SU-DHL-6 (cell line): ENCODE results near the gene GPR141.

Experiments used
- H2AFZ ChIP-seq: fragments of 200-600 bp; sonication (generic); 2 replicates; pipeline ENCODE4 v1.6.1; 2014; ENCODE audit warnings: low read depth, mild to moderate bottlenecking, moderate library complexity, mixed read lengths, antibody characterized with exemption, low read length; ENCODE audit not compliant: severe bottlenecking
- H3F3A ChIP-seq: fragments of 200-600 bp; shearing (Covaris generic); 2 replicates; pipeline ENCODE4 v1.6.0; 2016; ENCODE audit warnings: antibody characterized with exemption, mild to moderate bottlenecking; ENCODE audit not compliant: insufficient read depth
- H3K27ac ChIP-seq: fragments of 200-600 bp; sonication (generic); 2 replicates; pipeline ENCODE4 v1.5.1; 2016; ENCODE audit warnings: low read depth, mild to moderate bottlenecking, low read length, moderate library complexity, mixed read lengths
- H3K27me3 ChIP-seq: fragments of 200-600 bp; sonication (generic), shearing (Covaris generic); 2 replicates; pipeline ENCODE4 v1.6.0; 2014; ENCODE audit warnings: mild to moderate bottlenecking, low read length
- H3K36me3 ChIP-seq: fragments of 200-600 bp; sonication (generic); 2 replicates; pipeline ENCODE4 v1.6.1; 2014; ENCODE audit warnings: mild to moderate bottlenecking, low read length, mixed read lengths
- H3K4me2 ChIP-seq: fragments of 300-600, 200-600 bp; shearing (Covaris generic), sonication (generic); 2 replicates; pipeline ENCODE4 v1.6.0; 2014; ENCODE audit warnings: low read length, low read depth, mild to moderate bottlenecking; ENCODE audit not compliant: poor library complexity, severe bottlenecking
- H3K4me3 ChIP-seq: fragments of 200-600 bp; sonication (generic); 2 replicates; pipeline ENCODE4 v1.5.1; 2014; ENCODE audit warnings: antibody characterized with exemption, low read length, mild to moderate bottlenecking, mixed read lengths; ENCODE audit not compliant: insufficient read depth, poor library complexity, severe bottlenecking
- H3K79me2 ChIP-seq: fragments of 200-600 bp; sonication (generic); 2 replicates; pipeline ENCODE4 v1.6.1; 2014; ENCODE audit warnings: mild to moderate bottlenecking, low read length, moderate library complexity; ENCODE audit not compliant: insufficient read depth
- H3K9ac ChIP-seq: fragments of 200-600 bp; sonication (generic); 2 replicates; pipeline ENCODE4 v1.7.0; 2014; ENCODE audit warnings: mild to moderate bottlenecking, low read length
- H3K9me2 ChIP-seq: fragments of 200-600 bp; sonication (generic); replicated peaks from 2 replicates; pipeline ENCODE4 v1.6.1; 2014; ENCODE audit warnings: low read length; ENCODE audit not compliant: insufficient read depth
- H3K9me3 ChIP-seq: fragments of 200-600 bp; sonication (generic); 2 replicates; pipeline ENCODE4 v1.6.1; 2014; ENCODE audit warnings: low read length, mixed read lengths; ENCODE audit not compliant: insufficient read depth
- H4K20me1 ChIP-seq: fragments of 200-600 bp; sonication (generic); 2 replicates; pipeline ENCODE4 v1.6.1; 2014; ENCODE audit warnings: low read depth, mild to moderate bottlenecking, antibody characterized with exemption, low read length, moderate library complexity, mixed read lengths
- EZH2phosphoT487 ChIP-seq: fragments of 200-600 bp; sonication (generic), shearing (Covaris generic); conservative IDR thresholded peaks from 2 replicates; pipeline ENCODE4 v1.6.1; 2018; ENCODE audit warnings: mild to moderate bottlenecking, antibody characterized with exemption, low read length, moderate library complexity, mixed read lengths
- TF ChIP-seq, protein P1 (sequence below): fragments of 200-600 bp; sonication (generic); IDR thresholded peaks from one replicate; pipeline ENCODE4 v1.5.1; 2017; ENCODE audit warnings: antibody characterized with exemption, mild to moderate bottlenecking, low read length, moderate library complexity; ENCODE audit not compliant: insufficient read depth, poor library complexity, severe bottlenecking

The GPR141 gene

DNA sequence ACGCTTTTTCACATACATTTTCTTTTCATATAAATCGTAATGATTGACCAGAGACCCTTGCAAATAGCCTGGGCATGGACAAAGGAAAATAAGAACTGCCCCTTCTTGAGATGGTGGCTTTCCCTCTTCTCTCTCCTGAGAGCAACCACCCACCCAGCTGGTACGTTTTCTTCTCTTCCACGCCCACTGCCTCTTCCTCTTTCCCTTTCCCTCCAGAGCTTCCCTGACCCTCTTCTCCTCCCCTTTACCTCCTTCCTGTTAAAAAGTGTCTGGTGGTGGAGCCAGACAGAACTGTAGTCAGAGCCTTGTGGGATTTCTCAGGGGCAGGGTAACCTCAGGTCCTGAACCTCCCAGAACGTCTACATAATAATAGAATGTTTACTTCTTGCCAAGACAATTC, 23.2 kb downstream of the GPR141 start:
- Histone ChIP-seq H3K4me3 (no peak overlapping the region), H3K4me2 (no peak overlapping the region), H3K9ac (no peak overlapping the region), H3K27me3 (no peaks in the 10 kb centered on the region), H4K20me1 (no peaks in the 10 kb centered on the region; the same call in 1 of the 2 replicates), H3K9me2 (no peaks in the 10 kb centered on the region), H2AFZ (no peak overlapping the region), H3K27ac (no peak overlapping the region), H3K9me3 (no peaks in the 10 kb centered on the region), H3K36me3 (no peaks in the 10 kb centered on the region), H3F3A (no peaks in the 10 kb centered on the region), H3K79me2 (no peaks in the 10 kb centered on the region)
- no peak for TF ChIP-seq EZH2phosphoT487
- TF ChIP-seq, protein P1, sequence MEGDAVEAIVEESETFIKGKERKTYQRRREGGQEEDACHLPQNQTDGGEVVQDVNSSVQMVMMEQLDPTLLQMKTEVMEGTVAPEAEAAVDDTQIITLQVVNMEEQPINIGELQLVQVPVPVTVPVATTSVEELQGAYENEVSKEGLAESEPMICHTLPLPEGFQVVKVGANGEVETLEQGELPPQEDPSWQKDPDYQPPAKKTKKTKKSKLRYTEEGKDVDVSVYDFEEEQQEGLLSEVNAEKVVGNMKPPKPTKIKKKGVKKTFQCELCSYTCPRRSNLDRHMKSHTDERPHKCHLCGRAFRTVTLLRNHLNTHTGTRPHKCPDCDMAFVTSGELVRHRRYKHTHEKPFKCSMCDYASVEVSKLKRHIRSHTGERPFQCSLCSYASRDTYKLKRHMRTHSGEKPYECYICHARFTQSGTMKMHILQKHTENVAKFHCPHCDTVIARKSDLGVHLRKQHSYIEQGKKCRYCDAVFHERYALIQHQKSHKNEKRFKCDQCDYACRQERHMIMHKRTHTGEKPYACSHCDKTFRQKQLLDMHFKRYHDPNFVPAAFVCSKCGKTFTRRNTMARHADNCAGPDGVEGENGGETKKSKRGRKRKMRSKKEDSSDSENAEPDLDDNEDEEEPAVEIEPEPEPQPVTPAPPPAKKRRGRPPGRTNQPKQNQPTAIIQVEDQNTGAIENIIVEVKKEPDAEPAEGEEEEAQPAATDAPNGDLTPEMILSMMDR, result no peak

- H3K9me2 ChIP-seq, result no peaks in the 10 kb centered on the region
- H3K79me2 ChIP-seq, result no peaks in the 10 kb centered on the region
- no peak overlapping the region for H3K4me2 ChIP-seq
- no peaks in the 10 kb centered on the region for H4K20me1 ChIP-seq
- H3K4me3 ChIP-seq, result no peak overlapping the region
- no peaks in the 10 kb centered on the region for H3K27me3 ChIP-seq
- TF ChIP-seq EZH2phosphoT487, result no peak
- TF ChIP-seq, protein P1, result no peak
- no peaks in the 10 kb centered on the region for H3K36me3 ChIP-seq
- no peaks in the 10 kb centered on the region for H3F3A ChIP-seq
- no peak overlapping the region for H3K27ac ChIP-seq
- no peak overlapping the region for H2AFZ ChIP-seq
- H3K9me3 ChIP-seq, result no peaks in the 10 kb centered on the region
- H3K9ac ChIP-seq, result no peak overlapping the region
Measured at GRCh38 chr7:37707754-37708485, 24.4 kb downstream of the GPR141 start.

GRCh38 chr7:37709631-37710509, 26.3 kb downstream of the GPR141 start:
- no peaks in the 10 kb centered on the region for H3K27me3 ChIP-seq
- no peak overlapping the region for H3K4me3 ChIP-seq
- H3K36me3 ChIP-seq, result no peaks in the 10 kb centered on the region
- no peaks in the 10 kb centered on the region for H3K79me2 ChIP-seq
- no peaks in the 10 kb centered on the region for H3K9me2 ChIP-seq
- no peak overlapping the region for H3K4me2 ChIP-seq
- H4K20me1 ChIP-seq, result no peaks in the 10 kb centered on the region
- no peak overlapping the region for H3K27ac ChIP-seq
- H2AFZ ChIP-seq, result no peak overlapping the region
- no peaks in the 10 kb centered on the region for H3F3A ChIP-seq
- no peak for TF ChIP-seq EZH2phosphoT487
- TF ChIP-seq, protein P1, result no peak
- no peak overlapping the region for H3K9ac ChIP-seq
- H3K9me3 ChIP-seq, result no peaks in the 10 kb centered on the region
